K562 (cell line): ENCODE data around the gene KLHL29. TPM values are rescaled to one million over a fixed set of nuclear protein-coding genes. Genes with fewer than 3 reads are reported as not detected.

Experiments
- ATAC-seq: fragments of 200-7000 bp; cut with Tn5 transposase; 3 replicates; pipeline ENCODE4 v1.9.1; 2020; ENCODE audit warnings: moderate library complexity
- BruUV-seq: library from RNA; stranded (reverse); fragments of 400-500 nt; replicated peaks from 2 replicates; lab custom pipeline; 2021; lab: Mats Ljungman, UMichigan
- CTCF ChIA-PET: fragments of 300-600 bp; formaldehyde crosslinking; extraction: SDS; loops from one replicate; lab custom pipeline; 2021; ENCODE audit warnings: low intra/inter-chr PET ratio; lab: Yijun Ruan, JAX
- POLR2A ChIA-PET: fragments of 300-600, 350-650 bp; sonication (Branson Sonifier 250); formaldehyde crosslinking; extraction: SDS; loops from one replicate; lab custom pipeline; 2021; ENCODE audit warnings: antibody characterized with exemption, inconsistent platforms; lab: Yijun Ruan, JAX
- DNase-seq, 4 experiments: peaks; one replicate each; pipeline versions ENCODE4 v3.0.0 to v3.0.0-alpha.2; 2011 to 2018; ENCODE audit warnings: low spot score in 3 of 4, mixed read lengths in 3 of 4; ENCODE audit errors: extremely low read depth in 1 of 4
- FAIRE-seq: peaks from 2 replicates; lab custom pipeline; 2011; peaks lifted over from hg19 to GRCh38; lab: Jason Lieb, UNC
- H2AFZ ChIP-seq: 2 replicates; pipeline ENCODE4 v1.6.0; 2011; ENCODE audit warnings: low read depth, low read length, control low read depth, inconsistent platforms
- H3K27ac ChIP-seq: fragments of 200-600 bp; 3 replicates; pipeline ENCODE4 v1.8.0; 2011; ENCODE audit warnings: low read depth, mild to moderate bottlenecking, control low read depth, inconsistent platforms, low read length, moderate library complexity, mixed read lengths; ENCODE audit errors: extremely low read depth
- H3K27me3 ChIP-seq, 2 experiments: fragments of 300-600 bp in 1 of 2; 2 replicates in 1 of 2; 3 replicates in 1 of 2; pipeline versions ENCODE4 v1.6.0 to v1.8.0; 2011; ENCODE audit warnings: inconsistent platforms in 2 of 2, low read length in 2 of 2, mild to moderate bottlenecking in 1 of 2, mixed read lengths in 1 of 2, moderate library complexity in 1 of 2; ENCODE audit not compliant: control insufficient read depth in 2 of 2, insufficient read depth in 2 of 2
- H3K36me3 ChIP-seq: fragments of 300-600 bp; 3 replicates; pipeline ENCODE4 v1.8.0; 2011; ENCODE audit warnings: mild to moderate bottlenecking, low read length, inconsistent platforms; ENCODE audit not compliant: control insufficient read depth, insufficient read depth
- H3K4me1 ChIP-seq, 2 experiments: fragments of 200-600 bp in 1 of 2; replicated peaks in 1 of 2; 2 replicates in 1 of 2; 3 replicates in 1 of 2; pipeline versions ENCODE4 v1.5.1 to v1.8.0; 2011; ENCODE audit warnings: inconsistent platforms in 2 of 2, low read length in 2 of 2, mild to moderate bottlenecking in 1 of 2, mixed read lengths in 1 of 2, moderate library complexity in 1 of 2; ENCODE audit not compliant: control insufficient read depth in 2 of 2, insufficient read depth in 2 of 2
- H3K4me2 ChIP-seq: 2 replicates; pipeline ENCODE4 v1.6.1; 2011; ENCODE audit warnings: low read length, control low read depth, inconsistent platforms, mixed read lengths; ENCODE audit not compliant: insufficient read depth
- H3K4me3 ChIP-seq: fragments of 200-600 bp; sonication (generic), shearing (Covaris generic); 2 replicates; pipeline ENCODE4 v1.5.1; 2016; ENCODE audit warnings: control low read depth, inconsistent platforms
- H3K79me2 ChIP-seq: fragments of 200-600 bp; 3 replicates; pipeline ENCODE4 v1.8.0; 2011; ENCODE audit warnings: low read length, inconsistent platforms; ENCODE audit not compliant: control insufficient read depth, insufficient read depth
- H3K9ac ChIP-seq, 2 experiments: 2 replicates each; pipeline versions ENCODE4 v1.6.0 to v1.6.1; 2011; ENCODE audit warnings: low read depth in 2 of 2, low read length in 2 of 2, control low read depth in 1 of 2, inconsistent platforms in 1 of 2, mild to moderate bottlenecking in 1 of 2, mixed read lengths in 1 of 2; ENCODE audit not compliant: insufficient read depth in 1 of 2
- H3K9me1 ChIP-seq: one replicate; pipeline ENCODE4 v1.6.0; 2011; ENCODE audit warnings: inconsistent platforms, mild to moderate bottlenecking, low read length, moderate library complexity; ENCODE audit not compliant: control insufficient read depth, insufficient read depth
- H3K9me3 ChIP-seq: replicated peaks from 2 replicates; pipeline ENCODE4 v1.5.1; 2011; ENCODE audit warnings: low read depth, low read length, inconsistent platforms; ENCODE audit not compliant: control insufficient read depth, insufficient read depth
- H4K20me1 ChIP-seq: replicated peaks from 2 replicates; pipeline ENCODE4 v1.6.1; 2011; ENCODE audit warnings: low read length, inconsistent platforms, mixed read lengths; ENCODE audit not compliant: control insufficient read depth, insufficient read depth
- CREB1 ChIP-seq, 2 experiments: sonication (generic) in 1 of 2; formaldehyde crosslinking in 1 of 2; IDR thresholded peaks; 2 replicates each; pipeline versions ENCODE4 v1.6.1 to v1.8.0; 2012 to 2022; ENCODE audit warnings: inconsistent platforms in 1 of 2, mild to moderate bottlenecking in 1 of 2, missing genetic modification reagents in 1 of 2, moderate library complexity in 1 of 2
- WGBS: fragments of 100-300 bp; shearing (Covaris generic); methylation state at CpG from one replicate; pipeline ENCODE4 v1.1.6; 2016; ENCODE audit warnings: low coverage, mixed read lengths; ENCODE audit not compliant: insufficient coverage; ENCODE audit errors: missing lambda C conversion rate; 5-methylcytosine and 5-hydroxymethylcytosine counted together
- in situ Hi-C: fragments of 300-500 bp; cut with MboI; formaldehyde crosslinking; loops from 4 replicates; pipeline ENCODE4 v1.15.0; 2018; ENCODE audit warnings: inconsistent platforms, mixed read lengths
- intact Hi-C: fragments of 100-400 bp; cut with micrococcal nuclease; formaldehyde crosslinking; loops from 2 replicates; pipeline ENCODE4 v1.14.2; 2022
- polyA plus RNA-seq, 8 experiments: library from polyadenylated mRNA; depleted of rRNA in 4 of 8; stranded (reverse) in 5 of 8; unstranded in 3 of 8; fragments of >200 nt; fragmentation: Nextera tagmentation in 2 of 8; fragmentation: Illumina TruSeq in 1 of 8; extraction: Ambion mirVana in 2 of 8; extraction: Trizol in 1 of 8; gene quantifications; 2 replicates each; pipeline versions ENCODE4 v1.2.1 to v1.2.3, GENCODE V29; 2011 to 2014; ENCODE audit warnings: inconsistent platforms in 1 of 8, missing spikeins in 1 of 8
- total RNA-seq, 7 experiments: library from RNA; depleted of rRNA in 6 of 7; stranded (reverse); fragments of >200 nt in 6 of 7; fragmentation: Illumina TruSeq in 2 of 7; extraction: Trizol in 2 of 7; gene quantifications; 2 replicates each; pipeline versions ENCODE4 v1.2.1 to v1.2.3, GENCODE V29; 2011 to 2021; ENCODE audit warnings: low replicate concordance in 1 of 7
- TF ChIP-seq, protein P1 (sequence below): sonication (generic); formaldehyde crosslinking; IDR thresholded peaks from 2 replicates; pipeline ENCODE4 v1.9.0; 2022; ENCODE audit warnings: mild to moderate bottlenecking, missing genetic modification reagents
- TF ChIP-seq, protein P2 (sequence below): fragments of 450-650 bp; IDR thresholded peaks from 2 replicates; pipeline ENCODE4 v1.6.1; 2018; ENCODE audit not compliant: partially characterized antibody
- TF ChIP-seq, protein P3 (sequence below): sonication (generic); formaldehyde crosslinking; IDR thresholded peaks from 2 replicates; pipeline ENCODE4 v1.4.0; 2020; ENCODE audit warnings: mild to moderate bottlenecking, missing genetic modification reagents

Gene KLHL29
- total and polyA plus RNA-seq, 9 of the 15 experiments (the other 6 are each of a cell fraction or from before 2014, with no cell fraction given), result 0.03 to 0.31 (median 0.08) TPM; not detected in 1

- CTCF ChIA-PET, result no interaction called here
- POLR2A ChIA-PET, result no interaction called here
- Histone ChIP-seq H3K9ac (no peak overlapping the region), H3K79me2 (no peaks in the 10 kb centered on the region), H3K9me1 (no peaks in the 10 kb centered on the region), H3K36me3 (no peaks in the 10 kb centered on the region), H3K9me3 (no peaks in the 10 kb centered on the region), H3K27ac (no peak overlapping the region), H3K4me3 (no peak overlapping the region), H3K4me1 (no peaks in the 10 kb centered on the region), H3K27me3 (peaks cover 29 to 80% of the 10 kb centered on the region in 2 experiments), H2AFZ (no peak overlapping the region)
- BruUV-seq, result no TSS peak
- in situ Hi-C loops, result no loop called here
- WGBS, result 2% methylated on average over 7 of the region's 7 CpGs
- no peak for ATAC-seq
- TF ChIP-seq, protein P1, sequence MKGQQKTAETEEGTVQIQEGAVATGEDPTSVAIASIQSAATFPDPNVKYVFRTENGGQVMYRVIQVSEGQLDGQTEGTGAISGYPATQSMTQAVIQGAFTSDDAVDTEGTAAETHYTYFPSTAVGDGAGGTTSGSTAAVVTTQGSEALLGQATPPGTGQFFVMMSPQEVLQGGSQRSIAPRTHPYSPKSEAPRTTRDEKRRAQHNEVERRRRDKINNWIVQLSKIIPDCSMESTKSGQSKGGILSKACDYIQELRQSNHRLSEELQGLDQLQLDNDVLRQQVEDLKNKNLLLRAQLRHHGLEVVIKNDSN (CRISPR knock-in tag), result 0 out of 2 replicates have a peak, but pooled peaks have one; percentile 9
- TF ChIP-seq, protein P2, sequence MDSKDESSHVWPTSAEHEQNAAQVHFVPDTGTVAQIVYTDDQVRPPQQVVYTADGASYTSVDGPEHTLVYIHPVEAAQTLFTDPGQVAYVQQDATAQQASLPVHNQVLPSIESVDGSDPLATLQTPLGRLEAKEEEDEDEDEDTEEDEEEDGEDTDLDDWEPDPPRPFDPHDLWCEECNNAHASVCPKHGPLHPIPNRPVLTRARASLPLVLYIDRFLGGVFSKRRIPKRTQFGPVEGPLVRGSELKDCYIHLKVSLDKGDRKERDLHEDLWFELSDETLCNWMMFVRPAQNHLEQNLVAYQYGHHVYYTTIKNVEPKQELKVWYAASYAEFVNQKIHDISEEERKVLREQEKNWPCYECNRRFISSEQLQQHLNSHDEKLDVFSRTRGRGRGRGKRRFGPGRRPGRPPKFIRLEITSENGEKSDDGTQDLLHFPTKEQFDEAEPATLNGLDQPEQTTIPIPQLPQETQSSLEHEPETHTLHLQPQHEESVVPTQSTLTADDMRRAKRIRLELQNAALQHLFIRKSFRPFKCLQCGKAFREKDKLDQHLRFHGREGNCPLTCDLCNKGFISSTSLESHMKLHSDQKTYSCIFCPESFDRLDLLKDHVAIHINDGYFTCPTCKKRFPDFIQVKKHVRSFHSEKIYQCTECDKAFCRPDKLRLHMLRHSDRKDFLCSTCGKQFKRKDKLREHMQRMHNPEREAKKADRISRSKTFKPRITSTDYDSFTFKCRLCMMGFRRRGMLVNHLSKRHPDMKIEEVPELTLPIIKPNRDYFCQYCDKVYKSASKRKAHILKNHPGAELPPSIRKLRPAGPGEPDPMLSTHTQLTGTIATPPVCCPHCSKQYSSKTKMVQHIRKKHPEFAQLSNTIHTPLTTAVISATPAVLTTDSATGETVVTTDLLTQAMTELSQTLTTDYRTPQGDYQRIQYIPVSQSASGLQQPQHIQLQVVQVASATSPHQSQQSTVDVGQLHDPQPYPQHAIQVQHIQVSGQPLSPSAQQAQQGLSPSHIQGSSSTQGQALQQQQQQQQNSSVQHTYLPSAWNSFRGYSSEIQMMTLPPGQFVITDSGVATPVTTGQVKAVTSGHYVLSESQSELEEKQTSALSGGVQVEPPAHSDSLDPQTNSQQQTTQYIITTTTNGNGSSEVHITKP, result no peak
- TF ChIP-seq CREB1 (IDR thresholded peaks at IDR 0.05), result no peak
- no peak for TF ChIP-seq CREB1 (CRISPR knock-in tag; IDR thresholded peaks at IDR 0.05)
- TF ChIP-seq, protein P3, sequence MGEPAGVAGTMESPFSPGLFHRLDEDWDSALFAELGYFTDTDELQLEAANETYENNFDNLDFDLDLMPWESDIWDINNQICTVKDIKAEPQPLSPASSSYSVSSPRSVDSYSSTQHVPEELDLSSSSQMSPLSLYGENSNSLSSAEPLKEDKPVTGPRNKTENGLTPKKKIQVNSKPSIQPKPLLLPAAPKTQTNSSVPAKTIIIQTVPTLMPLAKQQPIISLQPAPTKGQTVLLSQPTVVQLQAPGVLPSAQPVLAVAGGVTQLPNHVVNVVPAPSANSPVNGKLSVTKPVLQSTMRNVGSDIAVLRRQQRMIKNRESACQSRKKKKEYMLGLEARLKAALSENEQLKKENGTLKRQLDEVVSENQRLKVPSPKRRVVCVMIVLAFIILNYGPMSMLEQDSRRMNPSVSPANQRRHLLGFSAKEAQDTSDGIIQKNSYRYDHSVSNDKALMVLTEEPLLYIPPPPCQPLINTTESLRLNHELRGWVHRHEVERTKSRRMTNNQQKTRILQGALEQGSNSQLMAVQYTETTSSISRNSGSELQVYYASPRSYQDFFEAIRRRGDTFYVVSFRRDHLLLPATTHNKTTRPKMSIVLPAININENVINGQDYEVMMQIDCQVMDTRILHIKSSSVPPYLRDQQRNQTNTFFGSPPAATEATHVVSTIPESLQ (CRISPR knock-in tag), result no peak
- TF ChIP-seq, all 486 proteins: peak for 1
- Histone ChIP-seq H3K4me2 (no peak overlapping the region), H4K20me1 (peaks cover 5% of the 10 kb centered on the region; the same call in 1 of the 2 replicates)
- DNase-seq, result no peak
- FAIRE-seq, result no peak
- intact Hi-C loops, result no loop called here
Measured at GRCh38 chr2:23649819-23650218, 264.8 kb downstream of the KLHL29 start.
